ENCODE data around the gene PEX1. TPM values are rescaled to one million over a fixed set of nuclear protein-coding genes. Genes with fewer than 3 reads are reported as not detected.

The PEX1 gene
- total and polyA plus RNA-seq, 2 of the 13 experiments (the other 11 are each of a cell fraction or from before 2014, with no cell fraction given) = 16.6 to 22.4 TPM

- TF ChIP-seq HNF1B (CRISPR knock-in tag; IDR thresholded peaks at IDR 0.05) (no peak), ZNF335 (CRISPR knock-in tag; IDR thresholded peaks at IDR 0.05) (no peak), TBL1XR1 (IDR thresholded peaks at IDR 0.05; ENCODE audit: borderline replicate concordance, low read length, partially characterized antibody) (no peak), ZNF891 (CRISPR knock-in tag; IDR thresholded peaks at IDR 0.05) (no peak), HNF4G (IDR thresholded peaks at IDR 0.05; ENCODE audit: borderline replicate concordance, low read depth, low read length) (no peak), HNF4G (CRISPR knock-in tag; IDR thresholded peaks at IDR 0.05; ENCODE audit: borderline replicate concordance, low read depth) (no peak)
Measured at GRCh38 chr7:92437956-92438491, 90.3 kb downstream of the PEX1 start (continued).

Other genes with a start within 250 kb of the PEX1 start
- gene GATAD1, start 81.0 kb downstream of the PEX1 start, total RNA-seq (2016; rRNA removed; fragmentation: Illumina TruSeq; extraction: Trizol) = 16.2 and 20.6 TPM in 2 replicates
- 36.3 and 42.1 TPM in 2 replicates for gene GATAD1, start 81.0 kb downstream of the PEX1 start, polyA plus RNA-seq (2011; rRNA removed)
- not detected in 2 replicates for gene ERVW-1, start 50.6 kb downstream of the PEX1 start, total RNA-seq (2016; rRNA removed; fragmentation: Illumina TruSeq; extraction: Trizol)
- not detected in 2 replicates for gene ERVW-1, start 50.6 kb downstream of the PEX1 start, polyA plus RNA-seq (2011; rRNA removed)
- 10.1 and 12.2 TPM in 2 replicates for gene RBM48, start 275 bp upstream of the PEX1 start, total RNA-seq (2016; rRNA removed; fragmentation: Illumina TruSeq; extraction: Trizol)
- 6.3 and 7.2 TPM in 2 replicates for gene RBM48, start 275 bp upstream of the PEX1 start, polyA plus RNA-seq (2011; rRNA removed)
- gene FAM133B, start 61.9 kb upstream of the PEX1 start, total RNA-seq (2016; rRNA removed; fragmentation: Illumina TruSeq; extraction: Trizol) = 56.3 and 65.5 TPM in 2 replicates
- 19.6 and 29.1 TPM in 2 replicates for gene FAM133B, start 61.9 kb upstream of the PEX1 start, polyA plus RNA-seq (2011; rRNA removed)